HepG2 (cell line): Measurements from ENCODE around the gene BBIP1. TPM values are rescaled to one million over a fixed set of nuclear protein-coding genes. Genes with fewer than 3 reads are reported as not detected.
A peak's percentile ranks its signal among the peaks of the same experiment; 100 is the strongest.

Experiments used
- CEBPG ChIP-seq: IDR thresholded peaks from 2 replicates; pipeline ENCODE4 v1.6.1; 2016
- CREB1 ChIP-seq, 2 experiments: fragments of 450-650 bp in 1 of 2; IDR thresholded peaks; 2 replicates each; pipeline ENCODE4 v1.6.1; 2016 to 2017; ENCODE audit warnings: control low read depth in 1 of 2, mild to moderate bottlenecking in 1 of 2, missing compliant biosample characterization in 1 of 2, missing genetic modification characterization in 1 of 2
- ELF3 ChIP-seq: IDR thresholded peaks from 2 replicates; pipeline ENCODE4 v1.6.1; 2016; ENCODE audit warnings: missing genetic modification reagents, missing compliant biosample characterization
- FOXA1 ChIP-seq, 2 experiments: fragments of 450-650 bp in 1 of 2; sonication (generic) in 1 of 2; formaldehyde crosslinking in 1 of 2; IDR thresholded peaks; 2 replicates each; pipeline versions ENCODE4 v1.4.0 to v1.6.1; 2016 to 2020; ENCODE audit warnings: missing genetic modification reagents in 1 of 2
- GATAD2A ChIP-seq: IDR thresholded peaks from 2 replicates; pipeline ENCODE4 v1.6.1; 2016
- MATR3 ChIP-seq: sonication (generic); formaldehyde crosslinking; IDR thresholded peaks from 2 replicates; pipeline ENCODE4 v1.4.0; 2020; ENCODE audit warnings: missing genetic modification reagents
- NCOA2 ChIP-seq: sonication (generic); formaldehyde crosslinking; IDR thresholded peaks from 2 replicates; pipeline ENCODE4 v1.8.0; 2022; ENCODE audit warnings: inconsistent platforms
- NFIC ChIP-seq: IDR thresholded peaks from 2 replicates; pipeline ENCODE4 v1.6.1; 2012; ENCODE audit warnings: mild to moderate bottlenecking, low read length, inconsistent platforms
- RNF2 ChIP-seq: fragments of 450-650 bp; conservative IDR thresholded peaks from 2 replicates; pipeline ENCODE4 v1.6.1; 2016; ENCODE audit warnings: low read depth
- SMC3 ChIP-seq: IDR thresholded peaks from 2 replicates; pipeline ENCODE4 v1.6.1; 2011; ENCODE audit warnings: low read length, improper control_type of control experiment
- SOX13 ChIP-seq, 3 experiments: fragments of 450-650 bp in 1 of 3; sonication (generic) in 1 of 3; formaldehyde crosslinking in 1 of 3; IDR thresholded peaks in 2 of 3; conservative IDR thresholded peaks in 1 of 3; 2 replicates each; pipeline versions ENCODE4 v1.5.0 to v1.6.1; 2016 to 2020; ENCODE audit warnings: antibody characterized with exemption in 1 of 3, mild to moderate bottlenecking in 1 of 3, missing compliant biosample characterization in 1 of 3, missing genetic modification reagents in 1 of 3, moderate library complexity in 1 of 3
- SOX6 ChIP-seq, 2 experiments: fragments of 450-650 bp in 1 of 2; sonication (generic) in 1 of 2; formaldehyde crosslinking in 1 of 2; IDR thresholded peaks; 2 replicates each; pipeline versions ENCODE4 v1.4.0 to v1.6.1; 2017 to 2020; ENCODE audit warnings: antibody characterized with exemption in 1 of 2, mild to moderate bottlenecking in 1 of 2, missing genetic modification reagents in 1 of 2
- TEAD2 ChIP-seq: sonication (generic); formaldehyde crosslinking; IDR thresholded peaks from 2 replicates; pipeline ENCODE4 v1.9.0; 2021; ENCODE audit warnings: missing genetic modification reagents
- YEATS2 ChIP-seq: sonication (generic); formaldehyde crosslinking; IDR thresholded peaks from 2 replicates; pipeline ENCODE4 v1.4.0; 2020; ENCODE audit warnings: missing genetic modification reagents, borderline replicate concordance
- ZNF326 ChIP-seq: sonication (generic); formaldehyde crosslinking; IDR thresholded peaks from 2 replicates; pipeline ENCODE4 v1.4.0; 2020; ENCODE audit warnings: missing genetic modification reagents, borderline replicate concordance
- polyA plus RNA-seq, 8 experiments: library from polyadenylated mRNA; depleted of rRNA in 3 of 8; stranded (reverse) in 7 of 8; unstranded in 1 of 8; fragments of >200 nt; fragmentation: Illumina TruSeq in 4 of 8; extraction: Trizol in 4 of 8; gene quantifications; 2 replicates each; pipeline versions ENCODE4 v1.2.1 to v1.2.3, GENCODE V29; 2011 to 2016; ENCODE audit warnings: low read depth in 4 of 8, missing spikeins in 1 of 8, mixed read lengths in 1 of 8; ENCODE audit not compliant: insufficient read depth in 1 of 8
- total RNA-seq, 5 experiments: library from RNA; depleted of rRNA; stranded (reverse); fragments of >200 nt; fragmentation: Illumina TruSeq; extraction: Trizol; gene quantifications; 2 replicates each; pipeline ENCODE4 v1.2.3, GENCODE V29; 2016; ENCODE audit warnings: low read depth in 1 of 5
- TF ChIP-seq, protein P1 (sequence below): sonication (generic); formaldehyde crosslinking; IDR thresholded peaks from 2 replicates; pipeline ENCODE4 v1.4.0; 2020; ENCODE audit warnings: missing genetic modification reagents
- TF ChIP-seq, protein P2 (sequence below), 2 experiments: sonication (generic) in 1 of 2; formaldehyde crosslinking in 1 of 2; IDR thresholded peaks; 2 replicates each; pipeline versions ENCODE4 v1.4.0 to v1.6.1; 2016 to 2020; ENCODE audit warnings: borderline replicate concordance in 1 of 2, low read depth in 1 of 2, mild to moderate bottlenecking in 1 of 2, missing genetic modification reagents in 1 of 2
- TF ChIP-seq, protein P3 (sequence below): sonication (generic); formaldehyde crosslinking; conservative IDR thresholded peaks from 2 replicates; pipeline ENCODE4 v1.8.0; 2022; ENCODE audit warnings: missing genetic modification reagents

BBIP1 gene
- total and polyA plus RNA-seq, 2 of the 13 experiments (the other 11 are each of a cell fraction or from before 2014, with no cell fraction given), result 18.3 to 24.1 TPM

DNA sequence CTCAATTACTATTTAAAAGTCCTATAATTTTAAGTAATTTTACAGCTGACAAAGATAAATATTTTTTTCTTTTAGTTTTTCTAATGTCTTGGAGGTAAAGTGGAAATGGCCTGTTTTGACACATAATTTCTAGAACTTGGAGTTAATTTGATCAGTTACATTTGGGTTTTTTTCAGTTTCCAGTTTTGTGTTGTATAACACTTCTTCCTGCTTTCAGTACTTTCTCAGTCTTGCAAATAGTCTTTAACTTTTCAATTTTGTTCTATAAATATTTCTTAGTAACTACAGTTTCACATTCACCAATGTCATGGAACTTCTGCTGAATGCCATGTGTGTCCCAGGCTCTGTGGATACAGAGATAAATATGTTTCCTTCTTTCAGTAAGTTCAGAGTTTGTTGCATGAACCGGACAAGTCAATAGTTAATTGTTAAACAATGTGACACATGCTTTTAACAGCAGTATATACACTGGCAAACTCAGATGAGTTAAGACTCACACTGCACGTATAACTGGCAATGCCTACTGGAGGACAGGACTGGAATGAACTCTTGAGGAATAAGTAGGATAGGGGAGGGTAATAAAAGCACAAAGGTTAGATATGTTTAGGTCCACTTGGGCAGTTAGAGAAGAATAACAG lies 5.0 kb upstream of the BBIP1 start (continued):
- TF ChIP-seq, protein P1, sequence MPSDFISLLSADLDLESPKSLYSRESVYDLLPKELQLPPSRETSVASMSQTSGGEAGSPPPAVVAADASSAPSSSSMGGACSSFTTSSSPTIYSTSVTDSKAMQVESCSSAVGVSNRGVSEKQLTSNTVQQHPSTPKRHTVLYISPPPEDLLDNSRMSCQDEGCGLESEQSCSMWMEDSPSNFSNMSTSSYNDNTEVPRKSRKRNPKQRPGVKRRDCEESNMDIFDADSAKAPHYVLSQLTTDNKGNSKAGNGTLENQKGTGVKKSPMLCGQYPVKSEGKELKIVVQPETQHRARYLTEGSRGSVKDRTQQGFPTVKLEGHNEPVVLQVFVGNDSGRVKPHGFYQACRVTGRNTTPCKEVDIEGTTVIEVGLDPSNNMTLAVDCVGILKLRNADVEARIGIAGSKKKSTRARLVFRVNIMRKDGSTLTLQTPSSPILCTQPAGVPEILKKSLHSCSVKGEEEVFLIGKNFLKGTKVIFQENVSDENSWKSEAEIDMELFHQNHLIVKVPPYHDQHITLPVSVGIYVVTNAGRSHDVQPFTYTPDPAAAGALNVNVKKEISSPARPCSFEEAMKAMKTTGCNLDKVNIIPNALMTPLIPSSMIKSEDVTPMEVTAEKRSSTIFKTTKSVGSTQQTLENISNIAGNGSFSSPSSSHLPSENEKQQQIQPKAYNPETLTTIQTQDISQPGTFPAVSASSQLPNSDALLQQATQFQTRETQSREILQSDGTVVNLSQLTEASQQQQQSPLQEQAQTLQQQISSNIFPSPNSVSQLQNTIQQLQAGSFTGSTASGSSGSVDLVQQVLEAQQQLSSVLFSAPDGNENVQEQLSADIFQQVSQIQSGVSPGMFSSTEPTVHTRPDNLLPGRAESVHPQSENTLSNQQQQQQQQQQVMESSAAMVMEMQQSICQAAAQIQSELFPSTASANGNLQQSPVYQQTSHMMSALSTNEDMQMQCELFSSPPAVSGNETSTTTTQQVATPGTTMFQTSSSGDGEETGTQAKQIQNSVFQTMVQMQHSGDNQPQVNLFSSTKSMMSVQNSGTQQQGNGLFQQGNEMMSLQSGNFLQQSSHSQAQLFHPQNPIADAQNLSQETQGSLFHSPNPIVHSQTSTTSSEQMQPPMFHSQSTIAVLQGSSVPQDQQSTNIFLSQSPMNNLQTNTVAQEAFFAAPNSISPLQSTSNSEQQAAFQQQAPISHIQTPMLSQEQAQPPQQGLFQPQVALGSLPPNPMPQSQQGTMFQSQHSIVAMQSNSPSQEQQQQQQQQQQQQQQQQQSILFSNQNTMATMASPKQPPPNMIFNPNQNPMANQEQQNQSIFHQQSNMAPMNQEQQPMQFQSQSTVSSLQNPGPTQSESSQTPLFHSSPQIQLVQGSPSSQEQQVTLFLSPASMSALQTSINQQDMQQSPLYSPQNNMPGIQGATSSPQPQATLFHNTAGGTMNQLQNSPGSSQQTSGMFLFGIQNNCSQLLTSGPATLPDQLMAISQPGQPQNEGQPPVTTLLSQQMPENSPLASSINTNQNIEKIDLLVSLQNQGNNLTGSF (CRISPR knock-in tag), result no peak
- TF ChIP-seq, protein P2, sequence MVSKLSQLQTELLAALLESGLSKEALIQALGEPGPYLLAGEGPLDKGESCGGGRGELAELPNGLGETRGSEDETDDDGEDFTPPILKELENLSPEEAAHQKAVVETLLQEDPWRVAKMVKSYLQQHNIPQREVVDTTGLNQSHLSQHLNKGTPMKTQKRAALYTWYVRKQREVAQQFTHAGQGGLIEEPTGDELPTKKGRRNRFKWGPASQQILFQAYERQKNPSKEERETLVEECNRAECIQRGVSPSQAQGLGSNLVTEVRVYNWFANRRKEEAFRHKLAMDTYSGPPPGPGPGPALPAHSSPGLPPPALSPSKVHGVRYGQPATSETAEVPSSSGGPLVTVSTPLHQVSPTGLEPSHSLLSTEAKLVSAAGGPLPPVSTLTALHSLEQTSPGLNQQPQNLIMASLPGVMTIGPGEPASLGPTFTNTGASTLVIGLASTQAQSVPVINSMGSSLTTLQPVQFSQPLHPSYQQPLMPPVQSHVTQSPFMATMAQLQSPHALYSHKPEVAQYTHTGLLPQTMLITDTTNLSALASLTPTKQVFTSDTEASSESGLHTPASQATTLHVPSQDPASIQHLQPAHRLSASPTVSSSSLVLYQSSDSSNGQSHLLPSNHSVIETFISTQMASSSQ (IDR thresholded peaks at IDR 0.05; ENCODE audit: low read depth), result peak; percentile 71
- TF ChIP-seq, protein P2 (CRISPR knock-in tag; IDR thresholded peaks at IDR 0.05; ENCODE audit: borderline replicate concordance), result no peak
- TF ChIP-seq SMC3 (no peak), NCOA2 (peak; percentile 11; the same call in 1 of the 2 replicates), SOX13 (IDR thresholded peaks at IDR 0.05) (no peak), SOX13 (CRISPR knock-in tag; conservative IDR thresholded peaks at IDR 0.05 in 1 of 2, IDR thresholded peaks at IDR 0.05 in 1 of 2) (peak in 1 of 2 experiments; percentile 51; a peak in 1 of 4 replicates), NFIC (no peak), SOX6 (IDR thresholded peaks at IDR 0.05) (no peak), SOX6 (CRISPR knock-in tag; IDR thresholded peaks at IDR 0.05) (peak; percentile 27; the same call in 1 of the 2 replicates), ZNF326 (CRISPR knock-in tag) (no peak), YEATS2 (no peak), FOXA1 (IDR thresholded peaks at IDR 0.05) (no peak), FOXA1 (CRISPR knock-in tag; IDR thresholded peaks at IDR 0.05) (0 out of 2 replicates have a peak, but pooled peaks have one; percentile 38), CREB1 (IDR thresholded peaks at IDR 0.05) (no peak), CREB1 (CRISPR knock-in tag; IDR thresholded peaks at IDR 0.05) (peak; percentile 45), MATR3 (no peak), TEAD2 (CRISPR knock-in tag) (no peak), ELF3 (CRISPR knock-in tag) (peak; percentile 71; the same call in 1 of the 2 replicates), GATAD2A (peak; percentile 81), RNF2 (no peak), CEBPG (peak; percentile 16; the same call in 1 of the 2 replicates)
- TF ChIP-seq, protein P3, sequence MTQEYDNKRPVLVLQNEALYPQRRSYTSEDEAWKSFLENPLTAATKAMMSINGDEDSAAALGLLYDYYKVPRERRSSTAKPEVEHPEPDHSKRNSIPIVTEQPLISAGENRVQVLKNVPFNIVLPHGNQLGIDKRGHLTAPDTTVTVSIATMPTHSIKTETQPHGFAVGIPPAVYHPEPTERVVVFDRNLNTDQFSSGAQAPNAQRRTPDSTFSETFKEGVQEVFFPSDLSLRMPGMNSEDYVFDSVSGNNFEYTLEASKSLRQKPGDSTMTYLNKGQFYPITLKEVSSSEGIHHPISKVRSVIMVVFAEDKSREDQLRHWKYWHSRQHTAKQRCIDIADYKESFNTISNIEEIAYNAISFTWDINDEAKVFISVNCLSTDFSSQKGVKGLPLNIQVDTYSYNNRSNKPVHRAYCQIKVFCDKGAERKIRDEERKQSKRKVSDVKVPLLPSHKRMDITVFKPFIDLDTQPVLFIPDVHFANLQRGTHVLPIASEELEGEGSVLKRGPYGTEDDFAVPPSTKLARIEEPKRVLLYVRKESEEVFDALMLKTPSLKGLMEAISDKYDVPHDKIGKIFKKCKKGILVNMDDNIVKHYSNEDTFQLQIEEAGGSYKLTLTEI (CRISPR knock-in tag), result no peak
